ENCODE results near the gene SEC14L3.

SEC14L3 gene

GRCh38 chr22:30423959-30424533, 47.8 kb downstream of the SEC14L3 start (continued):
- peak; percentile 64 for TF ChIP-seq ZNF518A (tag by site-specific recombination; conservative IDR thresholded peaks at IDR 0.05; ENCODE audit: low read depth)
- TF ChIP-seq ZNF23 (tag by site-specific recombination; IDR thresholded peaks at IDR 0.05; ENCODE audit: borderline replicate concordance), result no peak
- peak; percentile 99 for TF ChIP-seq ZBTB20 (tag by site-specific recombination; IDR thresholded peaks at IDR 0.05)
- no peak for TF ChIP-seq ZNF280D (tag by site-specific recombination; IDR thresholded peaks at IDR 0.05)
- peak; percentile 86; the same call in 1 of the 2 replicates for TF ChIP-seq ZNF24 (tag by site-specific recombination; IDR thresholded peaks at IDR 0.05)
- TF ChIP-seq KLF16 (tag by site-specific recombination; IDR thresholded peaks at IDR 0.05), result peak; percentile 95
- peak; percentile 94 for TF ChIP-seq ZNF692 (tag by site-specific recombination; IDR thresholded peaks at IDR 0.05)
- TF ChIP-seq ZNF529 (tag by site-specific recombination; IDR thresholded peaks at IDR 0.05; ENCODE audit: insufficient replicate concordance), result no peak
- peak; percentile 83 for TF ChIP-seq ZBTB11 (tag by site-specific recombination; conservative IDR thresholded peaks at IDR 0.05; ENCODE audit: low read depth)
- peak; percentile 53 for TF ChIP-seq GLIS1 (tag by site-specific recombination; IDR thresholded peaks at IDR 0.05)
- no peak for TF ChIP-seq ZNF274 (IDR thresholded peaks at IDR 0.05; ENCODE audit: low read length)
- TF ChIP-seq ZNF274 (tag by site-specific recombination; IDR thresholded peaks at IDR 0.05; ENCODE audit: borderline replicate concordance), result no peak
- TF ChIP-seq ZBTB10 (tag by site-specific recombination; IDR thresholded peaks at IDR 0.05), result peak; percentile 50; the same call in 1 of the 2 replicates
- peak; percentile 100 for TF ChIP-seq ZNF561 (tag by site-specific recombination; IDR thresholded peaks at IDR 0.05; ENCODE audit: borderline replicate concordance)
- peak; percentile 86; the same call in 1 of the 2 replicates for TF ChIP-seq OVOL3 (tag by site-specific recombination; IDR thresholded peaks at IDR 0.05)
- peak; percentile 87 for TF ChIP-seq FEZF1 (tag by site-specific recombination; IDR thresholded peaks at IDR 0.05)
- peak; percentile 95 for TF ChIP-seq SP3 (tag by site-specific recombination; IDR thresholded peaks at IDR 0.05)
- peak; percentile 75; the same call in 1 of the 2 replicates for TF ChIP-seq ZNF660 (tag by site-specific recombination; IDR thresholded peaks at IDR 0.05)
- no peak for TF ChIP-seq ZSCAN23 (tag by site-specific recombination; IDR thresholded peaks at IDR 0.05)
- TF ChIP-seq ZNF335 (tag by site-specific recombination; conservative IDR thresholded peaks at IDR 0.05), result peak; percentile 97
- peak; percentile 50; the same call in 1 of the 2 replicates for TF ChIP-seq KLF9 (tag by site-specific recombination; IDR thresholded peaks at IDR 0.05; ENCODE audit: low read depth)
- peak; percentile 58; the same call in 1 of the 2 replicates for TF ChIP-seq KLF10 (tag by site-specific recombination; IDR thresholded peaks at IDR 0.05)
- TF ChIP-seq ZNF239 (tag by site-specific recombination; IDR thresholded peaks at IDR 0.05), result no peak
- no peak for TF ChIP-seq MEIS1 (CRISPR knock-in tag; IDR thresholded peaks at IDR 0.05; ENCODE audit: borderline replicate concordance)
